HG03558 (cell line): ENCODE results near the gene TTC21A.

ENCODE experiments used
- ATAC-seq: cut with Tn5 transposase; IDR thresholded peaks from one replicate; pipeline ENCODE4 v1.9.1; 2021; ENCODE audit warnings: moderate number of reproducible peaks; ENCODE audit not compliant: unreplicated experiment; ENCODE audit errors: extremely low read depth

The TTC21A gene

GRCh38 chr3:39134305-39134704, 26.8 kb downstream of the TTC21A start:
- no peak for ATAC-seq

GRCh38 chr3:39135170-39135805, 27.8 kb downstream of the TTC21A start:
- no peak for ATAC-seq

GRCh38 chr3:39136533-39137434, 29.3 kb downstream of the TTC21A start:
- ATAC-seq = no peak

GRCh38 chr3:39137435-39137936, 30.0 kb downstream of the TTC21A start:
- no peak for ATAC-seq

GRCh38 chr3:39137991-39138803, 30.7 kb downstream of the TTC21A start:
- no peak for ATAC-seq

- no peak for ATAC-seq
These were observed 31.4 kb downstream of the TTC21A start for GRCh38 chr3:39138804-39139415.

- no peak for ATAC-seq
These were observed 32.0 kb downstream of the TTC21A start for GRCh38 chr3:39139442-39139841.

- ATAC-seq = no peak
These were observed 33.0 kb downstream of the TTC21A start for GRCh38 chr3:39140341-39140971.

- ATAC-seq = no peak
These were observed 33.9 kb downstream of the TTC21A start for GRCh38 chr3:39141171-39141995.

- no peak for ATAC-seq
These were observed 34.6 kb downstream of the TTC21A start for GRCh38 chr3:39142067-39142466.

GRCh38 chr3:39143051-39143885, 35.8 kb downstream of the TTC21A start:
- ATAC-seq = no peak

GRCh38 chr3:39144095-39144747, 36.7 kb downstream of the TTC21A start:
- no peak for ATAC-seq

- no peak for ATAC-seq
These were observed 37.4 kb downstream of the TTC21A start for GRCh38 chr3:39144748-39145380.

- no peak for ATAC-seq
These were observed 38.6 kb downstream of the TTC21A start for GRCh38 chr3:39146083-39146501.

GRCh38 chr3:39146611-39147591, 39.4 kb downstream of the TTC21A start:
- ATAC-seq = no peak
